ENCODE data around the gene GJA4.
A peak's percentile ranks its signal among the peaks of the same experiment; 100 is the strongest.
"Not testable (repeated sequence)": the region's sequence is repeated elsewhere in the genome, so short reads cannot be mapped to it uniquely, and the experiment has no call there.

Gene GJA4

GRCh38 chr1:34816778-34817177 lies 24.0 kb downstream of the GJA4 start:
- no peak for ATAC-seq (ENCODE audit: low read depth)
- no peak overlapping the region for H3K27ac ChIP-seq (ENCODE audit: poor library complexity, severe bottlenecking)
- no peak for TF ChIP-seq CTCF (IDR thresholded peaks at IDR 0.05; ENCODE audit: poor library complexity, severe bottlenecking)
- DNase-seq (ENCODE audit: low spot score) = no peak
- no peaks in the 10 kb centered on the region for H3K36me3 ChIP-seq (ENCODE audit: low read depth)
- no peaks in the 10 kb centered on the region for H3K27me3 ChIP-seq (ENCODE audit: insufficient read depth, poor library complexity, severe bottlenecking)
- H3K4me3 ChIP-seq (ENCODE audit: severe bottlenecking) = no peak overlapping the region
- no peaks in the 10 kb centered on the region for H3K4me1 ChIP-seq (ENCODE audit: insufficient read depth, poor library complexity, severe bottlenecking)
- H3K9me3 ChIP-seq (ENCODE audit: severe bottlenecking) = no peaks in the 10 kb centered on the region

DNA sequence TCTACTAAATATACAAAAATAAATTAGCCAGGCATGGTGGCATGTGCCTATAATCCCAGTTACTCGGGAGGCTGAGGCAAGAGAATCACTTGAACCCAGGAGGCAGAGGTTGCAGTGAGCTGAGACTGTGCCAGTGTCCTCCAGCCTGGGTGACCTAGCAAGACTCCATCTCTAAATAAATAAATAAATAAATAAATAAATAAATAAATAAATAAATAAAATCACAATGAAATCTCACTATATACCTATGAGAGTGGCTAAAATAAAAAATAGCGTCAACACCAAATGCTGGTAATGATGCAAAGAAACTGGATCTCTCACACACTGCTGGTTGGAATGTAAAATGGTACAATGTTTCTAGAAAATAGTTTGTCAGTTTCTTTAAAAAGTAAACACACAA lies 26.1 kb downstream of the GJA4 start:
- not testable (repeated sequence) for H3K4me1 ChIP-seq (ENCODE audit: insufficient read depth, poor library complexity, severe bottlenecking); ATAC-seq (ENCODE audit: low read depth); H3K4me3 ChIP-seq (ENCODE audit: severe bottlenecking); H3K9me3 ChIP-seq (ENCODE audit: severe bottlenecking); H3K27me3 ChIP-seq (ENCODE audit: insufficient read depth, poor library complexity, severe bottlenecking); H3K36me3 ChIP-seq (ENCODE audit: low read depth); DNase-seq (ENCODE audit: low spot score); H3K27ac ChIP-seq (ENCODE audit: poor library complexity, severe bottlenecking)

DNA sequence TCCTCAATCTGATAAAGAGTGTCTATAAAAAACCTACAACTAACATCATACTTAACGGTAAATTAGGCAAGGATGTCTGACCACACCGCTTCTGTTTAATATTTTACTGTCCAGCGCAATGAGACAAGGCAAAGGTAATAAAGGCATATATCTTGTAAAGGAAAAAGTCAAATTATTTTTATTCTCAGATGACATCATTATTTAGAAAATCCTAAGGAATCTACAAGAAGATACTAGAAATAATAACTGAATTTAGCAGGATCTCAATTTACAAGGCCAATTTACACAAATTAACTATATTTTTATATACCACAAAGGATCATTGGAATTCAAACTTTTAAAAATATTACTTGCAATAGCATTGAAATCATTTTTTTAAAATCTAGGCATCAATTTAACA lies 29.4 kb downstream of the GJA4 start:
- DNase-seq (ENCODE audit: low spot score) (no peak), ATAC-seq (ENCODE audit: low read depth) (no peak)
- Histone ChIP-seq H3K27me3 (ENCODE audit: insufficient read depth, poor library complexity, severe bottlenecking) (no peaks in the 10 kb centered on the region), H3K36me3 (ENCODE audit: low read depth) (no peaks in the 10 kb centered on the region), H3K4me3 (ENCODE audit: severe bottlenecking) (no peak overlapping the region), H3K9me3 (ENCODE audit: severe bottlenecking) (no peaks in the 10 kb centered on the region), H3K4me1 (ENCODE audit: insufficient read depth, poor library complexity, severe bottlenecking) (no peaks in the 10 kb centered on the region), H3K27ac (ENCODE audit: poor library complexity, severe bottlenecking) (no peak overlapping the region)
- no peak for TF ChIP-seq CTCF (IDR thresholded peaks at IDR 0.05; ENCODE audit: poor library complexity, severe bottlenecking)

DNA sequence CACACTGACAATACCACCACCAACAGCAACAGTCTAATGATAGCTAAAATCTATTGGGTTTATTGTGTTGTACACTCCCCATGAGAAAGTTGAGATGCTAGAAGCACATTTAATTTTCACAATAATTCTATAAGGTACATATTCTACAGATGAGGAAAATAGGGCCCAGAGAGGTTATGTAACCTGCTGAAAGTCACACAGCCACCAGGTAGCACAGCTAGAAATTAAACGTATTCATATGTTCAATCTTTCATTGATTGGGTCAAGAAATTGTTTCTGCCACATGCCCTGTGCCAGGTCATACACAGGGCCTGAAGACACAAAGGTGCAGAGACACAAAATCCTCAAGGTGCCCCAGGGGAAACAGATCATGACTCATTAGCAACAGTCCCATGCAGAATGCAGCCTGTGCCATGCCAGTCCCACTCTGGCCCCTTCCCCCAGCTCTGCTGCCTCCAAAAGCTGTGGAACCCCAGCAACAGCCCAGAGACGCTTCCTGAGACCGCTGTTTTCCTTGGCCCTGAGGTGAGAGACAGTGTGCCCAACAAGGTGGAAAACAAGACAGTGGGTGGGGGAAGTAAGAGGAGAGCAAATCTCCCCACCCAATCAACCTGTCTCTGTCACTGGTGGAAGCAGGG lies 32.1 kb downstream of the GJA4 start:
- TF ChIP-seq CTCF (IDR thresholded peaks at IDR 0.05; ENCODE audit: poor library complexity, severe bottlenecking) = no peak

DNA sequence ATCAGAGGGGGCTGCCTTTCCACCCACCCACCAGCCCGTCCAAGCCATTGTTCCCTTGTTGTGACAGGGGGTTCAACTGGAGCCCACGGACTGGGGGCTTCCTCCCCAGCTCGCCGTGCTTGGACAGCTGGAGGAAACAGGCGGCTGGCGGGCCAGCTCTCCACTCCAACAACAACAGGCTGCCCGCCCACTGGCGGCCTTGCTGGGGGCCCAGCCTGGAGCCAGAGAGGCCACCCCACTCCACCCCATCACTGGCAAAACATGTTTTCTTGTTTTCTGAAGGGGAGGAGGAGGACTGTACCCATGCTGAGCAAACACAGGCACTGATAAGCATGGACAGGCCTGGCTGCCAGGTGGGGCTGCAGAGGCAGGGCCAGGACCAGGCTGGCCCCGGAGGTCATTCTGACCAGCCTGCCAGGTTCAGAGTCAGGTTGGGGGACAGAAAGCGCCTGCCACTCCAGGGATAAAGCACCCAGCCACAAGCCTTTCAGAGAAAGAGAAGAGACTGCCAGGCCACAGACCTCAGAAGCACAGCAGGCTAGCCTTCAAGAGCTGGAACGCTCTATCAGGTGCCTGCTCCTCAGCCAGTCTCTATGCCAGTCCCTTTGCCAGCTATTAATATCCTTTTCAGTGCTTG lies 32.8 kb downstream of the GJA4 start:
- Histone ChIP-seq H3K9me3 (ENCODE audit: severe bottlenecking) (no peaks in the 10 kb centered on the region), H3K4me3 (ENCODE audit: severe bottlenecking) (no peak overlapping the region), H3K36me3 (ENCODE audit: low read depth) (no peaks in the 10 kb centered on the region)

More for the DNA sequence above, 32.1 kb downstream of the GJA4 start:
- Histone ChIP-seq H3K27ac (ENCODE audit: poor library complexity, severe bottlenecking) (no peak overlapping the region), H3K36me3 (ENCODE audit: low read depth) (no peaks in the 10 kb centered on the region), H3K4me3 (ENCODE audit: severe bottlenecking) (no peak overlapping the region), H3K27me3 (ENCODE audit: insufficient read depth, poor library complexity, severe bottlenecking) (no peaks in the 10 kb centered on the region), H3K4me1 (ENCODE audit: insufficient read depth, poor library complexity, severe bottlenecking) (no peaks in the 10 kb centered on the region), H3K9me3 (ENCODE audit: severe bottlenecking) (no peaks in the 10 kb centered on the region)
- DNase-seq (ENCODE audit: low spot score) (no peak), ATAC-seq (ENCODE audit: low read depth) (no peak)

More for the DNA sequence above, 32.8 kb downstream of the GJA4 start:
- no peak for TF ChIP-seq CTCF (IDR thresholded peaks at IDR 0.05; ENCODE audit: poor library complexity, severe bottlenecking)
- DNase-seq (ENCODE audit: low spot score) (no peak), ATAC-seq (ENCODE audit: low read depth) (0 out of 3 replicates have a peak, but pooled peaks have one; percentile 10)
- Histone ChIP-seq H3K27me3 (ENCODE audit: insufficient read depth, poor library complexity, severe bottlenecking) (no peaks in the 10 kb centered on the region), H3K4me1 (ENCODE audit: insufficient read depth, poor library complexity, severe bottlenecking) (no peaks in the 10 kb centered on the region), H3K27ac (ENCODE audit: poor library complexity, severe bottlenecking) (no peak overlapping the region)

Measured in RWPE2 (cell line).